Astrocyte (in vitro differentiated cells and primary cell): ENCODE results near the gene AGRN. TPM values are rescaled to one million over a fixed set of nuclear protein-coding genes. Genes with fewer than 3 reads are reported as not detected.
A peak's percentile ranks its signal among the peaks of the same experiment; 100 is the strongest.

ENCODE experiments used
- DNase-seq: peaks from one replicate; pipeline ENCODE4 v3.0.0-alpha.2; 2010; ENCODE audit warnings: low read depth
- FAIRE-seq: peaks from 2 replicates; lab custom pipeline; 2011; peaks lifted over from hg19 to GRCh38; lab: Jason Lieb, UNC
- H2AFZ ChIP-seq: 2 replicates; pipeline ENCODE4 v1.6.0; 2012; ENCODE audit warnings: low read depth, low read length, inconsistent platforms
- H3K27ac ChIP-seq: 2 replicates; pipeline ENCODE4 v1.5.1; 2011; ENCODE audit warnings: low read depth, low read length, inconsistent platforms
- H3K27me3 ChIP-seq: 2 replicates; pipeline ENCODE4 v1.6.0; 2011; ENCODE audit warnings: low read length, inconsistent platforms; ENCODE audit not compliant: insufficient read depth
- H3K36me3 ChIP-seq: 2 replicates; pipeline ENCODE4 v1.5.1; 2011; ENCODE audit warnings: low read length, inconsistent platforms; ENCODE audit not compliant: insufficient read depth
- H3K4me1 ChIP-seq: 2 replicates; pipeline ENCODE4 v1.5.1; 2011; ENCODE audit warnings: low read length, inconsistent platforms; ENCODE audit not compliant: insufficient read depth
- H3K4me2 ChIP-seq: 2 replicates; pipeline ENCODE4 v1.6.0; 2012; ENCODE audit warnings: low read length, inconsistent platforms
- H3K4me3 ChIP-seq: 2 replicates; pipeline ENCODE4 v1.5.1; 2011; ENCODE audit warnings: low read depth, mild to moderate bottlenecking, low read length, inconsistent platforms; ENCODE audit not compliant: insufficient read depth
- H3K79me2 ChIP-seq: 2 replicates; pipeline ENCODE4 v1.6.0; 2012; ENCODE audit warnings: mild to moderate bottlenecking, low read length, inconsistent platforms; ENCODE audit not compliant: insufficient read depth
- H3K9ac ChIP-seq: 2 replicates; pipeline ENCODE4 v1.6.0; 2012; ENCODE audit warnings: mild to moderate bottlenecking, low read length, inconsistent platforms
- H3K9me3 ChIP-seq: 2 replicates; pipeline ENCODE4 v1.5.1; 2012; ENCODE audit warnings: low read depth, mild to moderate bottlenecking, low read length, inconsistent platforms; ENCODE audit not compliant: insufficient read depth
- H4K20me1 ChIP-seq: 2 replicates; pipeline ENCODE4 v1.6.0; 2012; ENCODE audit warnings: low read length, inconsistent platforms; ENCODE audit not compliant: insufficient read depth
- H3K27ac Mint-ChIP-seq: one replicate; pipeline ENCODE4 v1.8.0; 2021; ENCODE audit warnings: mild to moderate bottlenecking, mixed read lengths; ENCODE audit not compliant: unreplicated experiment
- H3K27me3 Mint-ChIP-seq: one replicate; pipeline ENCODE4 v1.8.0; 2021; ENCODE audit warnings: low read depth, mixed read lengths; ENCODE audit not compliant: unreplicated experiment
- H3K36me3 Mint-ChIP-seq: one replicate; pipeline ENCODE4 v1.8.0; 2021; ENCODE audit warnings: low read depth, mixed read lengths; ENCODE audit not compliant: unreplicated experiment
- H3K4me1 Mint-ChIP-seq: one replicate; pipeline ENCODE4 v1.8.0; 2021; ENCODE audit warnings: low read depth, mixed read lengths; ENCODE audit not compliant: unreplicated experiment
- H3K4me3 Mint-ChIP-seq: one replicate; pipeline ENCODE4 v1.8.0; 2021; ENCODE audit warnings: mild to moderate bottlenecking, moderate library complexity, mixed read lengths; ENCODE audit not compliant: unreplicated experiment
- H3K9me3 Mint-ChIP-seq: one replicate; pipeline ENCODE4 v1.8.0; 2021; ENCODE audit warnings: mild to moderate bottlenecking, mixed read lengths; ENCODE audit not compliant: unreplicated experiment
- CTCF ChIP-seq: IDR thresholded peaks from 2 replicates; pipeline ENCODE4 v1.5.1; 2011; ENCODE audit warnings: low read depth, mild to moderate bottlenecking, inconsistent platforms, low read length, moderate library complexity; ENCODE audit not compliant: insufficient read depth
- EZH2 ChIP-seq: IDR thresholded peaks from 2 replicates; pipeline ENCODE4 v1.6.1; 2012; ENCODE audit warnings: mild to moderate bottlenecking, low read length, inconsistent platforms; ENCODE audit not compliant: insufficient read depth
- total RNA-seq: library from RNA; stranded (reverse); gene quantifications from 2 replicates; pipeline ENCODE4 v1.2.1, GENCODE V29; 2021

Gene AGRN
- total RNA-seq, 1 donor from 2014 or later = 589 TPM

- Histone ChIP-seq H3K36me3 (no peaks in the 10 kb centered on the region), H3K27me3 (no peaks in the 10 kb centered on the region), H3K4me2 (no peak overlapping the region), H3K4me3 (no peak overlapping the region), H3K9me3 (no peaks in the 10 kb centered on the region), H4K20me1 (no peaks in the 10 kb centered on the region), H3K27ac (no peak overlapping the region), H3K9ac (no peak overlapping the region), H2AFZ (no peak overlapping the region), H3K4me1 (peaks cover 12% of the 10 kb centered on the region), H3K79me2 (no peaks in the 10 kb centered on the region)
- Mint-ChIP-seq H3K9me3 (no peaks in the 10 kb centered on the region), H3K4me3 (no peak overlapping the region), H3K36me3 (peaks cover 4% of the 10 kb centered on the region), H3K27ac (peak overlapping the region; percentile 18), H3K4me1 (no peaks in the 10 kb centered on the region), H3K27me3 (peaks cover 2% of the 10 kb centered on the region)
- FAIRE-seq (no peak), DNase-seq (no peak)
- TF ChIP-seq CTCF (no peak), EZH2 (no peak)
Measured at GRCh38 chr1:1080951-1081310, 61.0 kb downstream of the AGRN start.

DNA sequence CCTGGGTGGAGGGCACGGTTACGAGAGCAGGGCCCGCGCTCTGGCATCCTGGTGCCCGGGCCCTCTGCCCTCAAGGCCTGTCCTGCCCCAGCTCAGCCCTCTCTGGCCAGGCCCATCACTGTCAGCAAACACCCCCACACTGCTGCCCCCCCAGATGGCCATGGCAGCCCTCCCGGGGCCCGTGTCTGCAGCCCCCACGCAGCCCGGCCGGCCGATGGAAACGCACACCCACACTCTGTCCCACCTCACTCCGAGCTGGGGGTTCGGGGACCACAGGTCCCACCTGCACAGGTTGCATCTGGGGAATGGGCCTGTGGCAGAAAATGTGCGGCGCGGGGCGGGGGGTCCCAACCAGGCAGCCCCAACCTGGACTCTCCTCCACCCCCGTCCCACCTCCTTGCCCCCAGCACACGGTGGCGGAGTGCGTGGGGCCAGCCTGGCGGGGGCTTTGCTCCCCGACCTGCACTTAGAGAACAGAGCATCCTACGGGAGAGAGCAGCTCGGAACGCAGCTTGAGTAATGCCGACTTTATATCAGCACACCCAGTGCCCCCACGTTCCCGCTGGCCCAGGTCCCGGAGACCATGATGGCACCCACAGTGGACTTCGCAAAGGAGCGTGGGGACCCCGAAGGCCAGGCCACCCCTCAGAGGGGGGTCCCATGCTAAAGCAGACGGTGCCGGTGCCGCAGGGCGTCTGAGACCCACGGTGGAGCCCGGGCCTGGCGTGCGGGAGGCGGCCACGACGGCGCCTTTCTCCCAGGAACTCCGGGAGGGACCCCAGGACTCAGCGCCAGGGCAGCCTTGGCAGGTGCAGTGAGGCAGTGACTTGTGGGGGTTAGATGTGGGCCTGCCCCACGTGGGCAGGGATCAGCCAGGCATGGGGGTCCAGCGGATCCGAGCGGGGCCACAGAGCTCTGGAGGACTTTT lies 61.7 kb downstream of the AGRN start:
- Histone ChIP-seq H3K4me3 (no peak overlapping the region), H3K9me3 (no peaks in the 10 kb centered on the region), H3K4me2 (no peak overlapping the region), H3K79me2 (no peaks in the 10 kb centered on the region), H4K20me1 (no peaks in the 10 kb centered on the region), H3K4me1 (peaks cover 12% of the 10 kb centered on the region), H3K27me3 (no peaks in the 10 kb centered on the region), H3K36me3 (no peaks in the 10 kb centered on the region), H3K27ac (no peak overlapping the region), H3K9ac (no peak overlapping the region), H2AFZ (no peak overlapping the region)
- H3K9me3 Mint-ChIP-seq = no peaks in the 10 kb centered on the region
- H3K36me3 Mint-ChIP-seq = peaks cover 4% of the 10 kb centered on the region
- DNase-seq = no peak
- H3K4me3 Mint-ChIP-seq = no peak overlapping the region
- no peaks in the 10 kb centered on the region for H3K4me1 Mint-ChIP-seq
- peaks cover 2% of the 10 kb centered on the region for H3K27me3 Mint-ChIP-seq
- no peak for FAIRE-seq
- no peak for TF ChIP-seq CTCF
- no peak for TF ChIP-seq EZH2
- no peak overlapping the region for H3K27ac Mint-ChIP-seq

- Histone ChIP-seq H3K4me1 (peaks cover 12% of the 10 kb centered on the region), H3K27ac (no peak overlapping the region), H3K79me2 (no peaks in the 10 kb centered on the region), H4K20me1 (no peaks in the 10 kb centered on the region), H2AFZ (no peak overlapping the region), H3K4me2 (no peak overlapping the region), H3K27me3 (no peaks in the 10 kb centered on the region), H3K9ac (no peak overlapping the region), H3K36me3 (no peaks in the 10 kb centered on the region), H3K4me3 (no peak overlapping the region), H3K9me3 (no peaks in the 10 kb centered on the region)
- DNase-seq = no peak
- H3K27me3 Mint-ChIP-seq = peaks cover 2% of the 10 kb centered on the region
- H3K4me3 Mint-ChIP-seq = no peak overlapping the region
- no peak for FAIRE-seq
- TF ChIP-seq CTCF (no peak), EZH2 (no peak)
- H3K4me1 Mint-ChIP-seq = no peaks in the 10 kb centered on the region
- H3K9me3 Mint-ChIP-seq = no peaks in the 10 kb centered on the region
- H3K36me3 Mint-ChIP-seq = peaks cover 4% of the 10 kb centered on the region
- no peak overlapping the region for H3K27ac Mint-ChIP-seq
Measured at GRCh38 chr1:1082239-1082775, 62.4 kb downstream of the AGRN start.
